ENCODE measurements around the gene KIAA1755. TPM values are rescaled to one million over a fixed set of nuclear protein-coding genes. Genes with fewer than 3 reads are reported as not detected.

The KIAA1755 gene
- total and polyA plus RNA-seq, 10 donors, result 0.51 to 7.3 (median 4.7) TPM

DNA sequence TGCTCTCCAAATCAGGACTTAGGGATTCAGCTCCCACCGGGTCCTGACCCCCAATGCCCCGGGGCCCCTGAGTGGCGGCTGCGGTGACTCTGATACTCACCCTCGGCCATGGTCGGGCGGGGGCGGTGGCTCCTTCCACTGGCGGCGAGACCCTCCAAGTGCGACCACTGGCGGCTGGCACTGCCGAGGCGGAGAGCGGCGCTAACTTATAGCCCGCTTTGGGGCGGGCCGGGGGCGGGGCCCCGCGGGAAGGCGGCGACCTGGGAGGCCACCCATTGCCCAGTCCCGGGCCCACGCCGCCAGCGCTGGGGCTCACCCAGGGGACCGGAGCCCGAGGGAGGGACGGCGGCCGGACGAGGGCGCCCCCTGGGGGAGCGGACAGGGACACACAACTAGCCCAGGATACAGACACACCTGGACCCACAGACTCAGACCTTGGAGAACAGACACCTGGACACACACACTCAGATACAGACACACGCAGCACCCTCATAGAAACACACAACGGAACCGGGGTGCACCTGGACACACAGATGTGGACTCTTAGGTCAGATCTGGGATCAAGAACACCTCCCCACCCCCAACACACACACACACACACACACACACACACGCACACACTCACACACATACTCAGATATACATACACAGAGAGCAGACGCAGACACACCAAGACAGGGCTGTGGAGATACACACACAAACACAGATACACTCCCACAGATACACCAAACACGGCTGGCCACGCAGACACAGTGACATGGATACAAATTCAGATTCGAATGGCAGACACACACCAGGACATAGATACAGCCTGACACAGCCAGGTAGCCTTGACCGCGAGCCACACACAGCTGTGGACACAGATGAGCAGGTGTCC lies 95.2 kb downstream of the KIAA1755 start, which contains the start of gene TGM2:
Gene TGM2, minus strand, starts transcription at position 182 of the 877 bp plus-strand sequence. Its CDS starts 72 bp downstream, at position 110.
- Histone ChIP-seq H3K36me3 (peaks cover 0 to 8% (median 0%) of the 10 kb centered on the region in 6 donors), H3K27ac (peak within 1 kb of the TSS in 7 of 8 donors; percentile 29 to 88 (median 60)), H3K4me3 (peak within 1 kb of the TSS; percentile 29 to 70 (median 38)), H3K4me1 (peaks cover 14 to 98% (median 66%) of the 10 kb centered on the region in 6 donors), H3K9me3 (no peaks in the 10 kb centered on the region), H3K27me3 (replicated peaks in 1 of 7) (peaks cover 0 to 10% (median 0%) of the 10 kb centered on the region in 7 donors)
- DNase-seq, result peak; percentile 94
- TF ChIP-seq, protein P1, sequence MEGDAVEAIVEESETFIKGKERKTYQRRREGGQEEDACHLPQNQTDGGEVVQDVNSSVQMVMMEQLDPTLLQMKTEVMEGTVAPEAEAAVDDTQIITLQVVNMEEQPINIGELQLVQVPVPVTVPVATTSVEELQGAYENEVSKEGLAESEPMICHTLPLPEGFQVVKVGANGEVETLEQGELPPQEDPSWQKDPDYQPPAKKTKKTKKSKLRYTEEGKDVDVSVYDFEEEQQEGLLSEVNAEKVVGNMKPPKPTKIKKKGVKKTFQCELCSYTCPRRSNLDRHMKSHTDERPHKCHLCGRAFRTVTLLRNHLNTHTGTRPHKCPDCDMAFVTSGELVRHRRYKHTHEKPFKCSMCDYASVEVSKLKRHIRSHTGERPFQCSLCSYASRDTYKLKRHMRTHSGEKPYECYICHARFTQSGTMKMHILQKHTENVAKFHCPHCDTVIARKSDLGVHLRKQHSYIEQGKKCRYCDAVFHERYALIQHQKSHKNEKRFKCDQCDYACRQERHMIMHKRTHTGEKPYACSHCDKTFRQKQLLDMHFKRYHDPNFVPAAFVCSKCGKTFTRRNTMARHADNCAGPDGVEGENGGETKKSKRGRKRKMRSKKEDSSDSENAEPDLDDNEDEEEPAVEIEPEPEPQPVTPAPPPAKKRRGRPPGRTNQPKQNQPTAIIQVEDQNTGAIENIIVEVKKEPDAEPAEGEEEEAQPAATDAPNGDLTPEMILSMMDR (IDR thresholded peaks at IDR 0.05 in 8 of 11, conservative IDR thresholded peaks at IDR 0.05 in 3 of 11), result peak; percentile 65 to 93 (median 87)
- TF ChIP-seq POLR2A (IDR thresholded peaks at IDR 0.05), result no peak
- TF ChIP-seq POLR2AphosphoS5 (IDR thresholded peaks at IDR 0.05), result peak; percentile 19 to 75 (median 67)
- intact Hi-C loops (cut with DNase I; ENCODE audit: low total_unique reads), result loop anchor here (5.0 kb wide), 1 partner anchor 93 kb away; no protein-coding TSS in a partner anchor
- 12 to 42% (median 13%) methylated on average over 16 to 46 of the region's 46 CpGs for WGBS, 5 donors

DNA sequence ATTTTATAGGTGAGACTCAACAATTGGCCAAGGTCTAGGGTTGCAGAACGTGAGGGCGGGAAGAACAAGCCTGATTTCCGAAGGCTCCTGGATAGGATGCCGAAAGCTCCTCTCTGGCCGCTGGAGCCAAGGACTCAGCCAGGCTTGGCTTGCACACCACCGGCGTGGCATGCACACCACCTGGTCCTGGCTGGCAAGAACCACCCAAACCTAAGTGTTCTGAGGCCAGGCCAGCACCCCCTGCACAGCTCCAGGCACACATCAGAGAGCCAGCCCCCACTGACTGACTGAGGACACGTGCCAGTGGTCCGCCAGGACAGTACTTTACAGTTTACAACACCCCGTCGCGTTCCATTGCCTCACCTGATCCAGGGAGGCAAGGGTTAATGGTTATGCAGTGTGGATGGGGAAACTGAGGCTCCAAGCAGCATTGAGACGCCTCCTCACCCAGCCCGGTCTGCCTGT lies 95.9 kb downstream of the KIAA1755 start:
- intact Hi-C loops (cut with DNase I; ENCODE audit: low total_unique reads), result loop anchor here (5.0 kb wide), 1 partner anchor 92 kb away; no protein-coding TSS in a partner anchor
- 64 to 76% (median 72%) methylated on average over 11 to 14 of the region's 14 CpGs for WGBS, 5 donors
- H3K27me3 ChIP-seq (replicated peaks in 1 of 7), result peaks cover 0 to 10% (median 0%) of the 10 kb centered on the region in 7 donors
- no peak for DNase-seq
- peaks cover 14 to 97% (median 64%) of the 10 kb centered on the region in 6 donors for H3K4me1 ChIP-seq
- peaks cover 0 to 14% (median 0%) of the 10 kb centered on the region in 6 donors for H3K36me3 ChIP-seq
- no peaks in the 10 kb centered on the region for H3K9me3 ChIP-seq
- H3K27ac ChIP-seq, result peak overlapping the region in 7 of 8 donors; percentile 29 to 88 (median 60)
- TF ChIP-seq, protein P1 (IDR thresholded peaks at IDR 0.05 in 8 of 11, conservative IDR thresholded peaks at IDR 0.05 in 3 of 11), result no peak
- TF ChIP-seq POLR2A (IDR thresholded peaks at IDR 0.05), result no peak
- no peak for TF ChIP-seq POLR2AphosphoS5 (IDR thresholded peaks at IDR 0.05)
- peak overlapping the region; percentile 29 to 70 (median 38) for H3K4me3 ChIP-seq

DNA sequence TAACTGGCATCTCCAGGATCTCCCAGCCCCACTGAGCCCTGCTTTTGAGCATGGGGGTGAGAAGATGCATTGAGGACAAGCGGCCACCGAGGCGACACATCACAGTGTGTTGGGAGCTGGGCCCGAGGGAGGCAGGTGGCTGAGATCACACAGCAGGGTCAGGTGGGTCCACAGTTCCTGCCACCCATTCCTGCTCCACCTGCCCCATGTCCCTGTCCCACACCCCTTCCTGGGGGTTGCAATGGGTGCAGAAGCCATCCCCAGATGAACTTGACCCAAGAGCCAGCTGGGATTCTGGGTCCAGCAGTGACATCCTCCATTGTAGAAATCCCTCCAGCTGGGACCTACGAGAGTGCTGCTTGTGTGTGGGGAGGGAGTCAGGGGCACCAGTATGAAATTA lies 96.5 kb downstream of the KIAA1755 start:
- TF ChIP-seq, protein P1 (IDR thresholded peaks at IDR 0.05 in 8 of 11, conservative IDR thresholded peaks at IDR 0.05 in 3 of 11), result no peak
- TF ChIP-seq POLR2A (IDR thresholded peaks at IDR 0.05) (no peak), POLR2AphosphoS5 (IDR thresholded peaks at IDR 0.05) (no peak)
- Histone ChIP-seq H3K27me3 (replicated peaks in 1 of 7) (peaks cover 0 to 10% (median 0%) of the 10 kb centered on the region in 7 donors), H3K27ac (peak overlapping the region in 4 of 8 donors; percentile 60 to 88 (median 74)), H3K36me3 (peaks cover 0 to 14% (median 0%) of the 10 kb centered on the region in 6 donors), H3K4me3 (peak overlapping the region in 5 of 8 donors; percentile 36 to 70 (median 44)), H3K9me3 (no peaks in the 10 kb centered on the region), H3K4me1 (peaks cover 17 to 97% (median 64%) of the 10 kb centered on the region in 6 donors)
- DNase-seq, result no peak
- intact Hi-C loops (cut with DNase I; ENCODE audit: low total_unique reads), result no loop called here
- WGBS, 5 donors, result 79 to 97% (median 93%) methylated on average over 3 to 5 of the region's 5 CpGs

Data from spleen (tissue), 11 donors.